Mesenchymal stem cell (in vitro differentiated cells and primary cell): ENCODE data around the gene FGD2.

Experiments used
- DNase-seq: peaks from one replicate; pipeline ENCODE4 v3.0.0-alpha.2; 2013
- H2AFZ ChIP-seq: one replicate; pipeline ENCODE4 v1.6.1; 2013; ENCODE audit warnings: low read depth, mild to moderate bottlenecking, control low read depth, inconsistent platforms, low read length, moderate library complexity
- H2AK5ac ChIP-seq: 2 replicates; pipeline ENCODE4 v1.6.1; 2013; ENCODE audit warnings: low read length, moderate library complexity, mild to moderate bottlenecking, inconsistent platforms; ENCODE audit not compliant: severe bottlenecking
- H2BK120ac ChIP-seq: one replicate; pipeline ENCODE4 v1.6.1; 2013; ENCODE audit warnings: low read depth, mild to moderate bottlenecking, inconsistent platforms, low read length, moderate library complexity
- H2BK12ac ChIP-seq, 2 experiments: one replicate each; pipeline ENCODE4 v1.6.1; 2013; ENCODE audit warnings: inconsistent platforms in 2 of 2, low read length in 2 of 2, mild to moderate bottlenecking in 2 of 2, moderate library complexity in 2 of 2, control low read depth in 1 of 2
- H2BK15ac ChIP-seq: one replicate; pipeline ENCODE4 v1.6.1; 2013; ENCODE audit warnings: mild to moderate bottlenecking, low read depth, inconsistent platforms; ENCODE audit not compliant: poor library complexity, severe bottlenecking
- H2BK5ac ChIP-seq: 2 replicates; pipeline ENCODE4 v1.6.1; 2013; ENCODE audit warnings: low read depth, mild to moderate bottlenecking, low read length, control low read depth, inconsistent platforms; ENCODE audit not compliant: poor library complexity, severe bottlenecking
- H3K14ac ChIP-seq, 2 experiments: one replicate each; pipeline ENCODE4 v1.6.1; 2013; ENCODE audit warnings: inconsistent platforms in 2 of 2, low read length in 2 of 2, control low read depth in 1 of 2, mild to moderate bottlenecking in 1 of 2, moderate library complexity in 1 of 2
- H3K18ac ChIP-seq, 2 experiments: one replicate each; pipeline ENCODE4 v1.6.1; 2013; ENCODE audit warnings: inconsistent platforms in 2 of 2, low read length in 2 of 2, control low read depth in 1 of 2, low read depth in 1 of 2, mild to moderate bottlenecking in 1 of 2
- H3K23ac ChIP-seq, 2 experiments: one replicate each; pipeline ENCODE4 v1.6.1; 2013; ENCODE audit warnings: inconsistent platforms in 2 of 2, low read length in 2 of 2, mild to moderate bottlenecking in 2 of 2, moderate library complexity in 2 of 2, control low read depth in 1 of 2
- H3K27ac ChIP-seq: 2 replicates; pipeline ENCODE4 v1.5.1; 2013; ENCODE audit warnings: mild to moderate bottlenecking, moderate library complexity, low read length, control low read depth, inconsistent platforms; ENCODE audit not compliant: poor library complexity, severe bottlenecking
- H3K27me3 ChIP-seq, 2 experiments: 2 replicates each; pipeline versions ENCODE4 v1.6.1 to v1.7.0; 2013; ENCODE audit warnings: low read length in 2 of 2, mild to moderate bottlenecking in 2 of 2, moderate library complexity in 2 of 2, control low read depth in 1 of 2, inconsistent platforms in 1 of 2; ENCODE audit not compliant: control insufficient read depth in 1 of 2, insufficient read depth in 1 of 2
- H3K36me3 ChIP-seq, 2 experiments: 2 replicates each; pipeline versions ENCODE4 v1.6.1 to v1.7.0; 2013; ENCODE audit warnings: low read length in 2 of 2, control low read depth in 1 of 2, inconsistent platforms in 1 of 2, low read depth in 1 of 2, mild to moderate bottlenecking in 1 of 2; ENCODE audit not compliant: insufficient read depth in 2 of 2, control insufficient read depth in 1 of 2
- H3K4ac ChIP-seq, 2 experiments: one replicate each; pipeline ENCODE4 v1.6.1; 2013; ENCODE audit warnings: inconsistent platforms in 2 of 2, low read length in 2 of 2, mild to moderate bottlenecking in 2 of 2, moderate library complexity in 2 of 2, control low read depth in 1 of 2, low read depth in 1 of 2
- H3K4me1 ChIP-seq: 2 replicates; pipeline ENCODE4 v1.6.1; 2013; ENCODE audit warnings: low read depth, low read length, control low read depth; ENCODE audit not compliant: control insufficient read depth, insufficient read depth
- H3K4me2 ChIP-seq: 2 replicates; pipeline ENCODE4 v1.6.1; 2013; ENCODE audit warnings: low read length, mild to moderate bottlenecking, inconsistent platforms; ENCODE audit not compliant: poor library complexity, severe bottlenecking
- H3K4me3 ChIP-seq, 2 experiments: 2 replicates each; pipeline versions ENCODE4 v1.5.1 to v1.7.0; 2013; ENCODE audit warnings: low read length in 2 of 2, mild to moderate bottlenecking in 2 of 2, control low read depth in 1 of 2, low read depth in 1 of 2; ENCODE audit not compliant: insufficient read depth in 1 of 2
- H3K79me1 ChIP-seq: replicated peaks from 2 replicates; pipeline ENCODE4 v1.6.1; 2013; ENCODE audit warnings: mild to moderate bottlenecking, control low read depth, low read length, inconsistent platforms; ENCODE audit not compliant: poor library complexity, severe bottlenecking
- H3K9ac ChIP-seq: 2 replicates; pipeline ENCODE4 v1.7.0; 2013; ENCODE audit warnings: mild to moderate bottlenecking, low read length, moderate library complexity
- H3K9me3 ChIP-seq: 2 replicates; pipeline ENCODE4 v1.7.0; 2013; ENCODE audit warnings: mild to moderate bottlenecking, low read length; ENCODE audit not compliant: control insufficient read depth
- H4K8ac ChIP-seq: one replicate; pipeline ENCODE4 v1.6.1; 2013; ENCODE audit warnings: inconsistent platforms, mild to moderate bottlenecking, low read length, moderate library complexity
- H4K91ac ChIP-seq: one replicate; pipeline ENCODE4 v1.6.1; 2013; ENCODE audit warnings: mild to moderate bottlenecking, low read length, inconsistent platforms
- WGBS: methylation state at CpG from one replicate; pipeline ENCODE4 v1.1.7; 2013; ENCODE audit warnings: mixed read lengths; 5-methylcytosine and 5-hydroxymethylcytosine counted together

The FGD2 gene

DNA sequence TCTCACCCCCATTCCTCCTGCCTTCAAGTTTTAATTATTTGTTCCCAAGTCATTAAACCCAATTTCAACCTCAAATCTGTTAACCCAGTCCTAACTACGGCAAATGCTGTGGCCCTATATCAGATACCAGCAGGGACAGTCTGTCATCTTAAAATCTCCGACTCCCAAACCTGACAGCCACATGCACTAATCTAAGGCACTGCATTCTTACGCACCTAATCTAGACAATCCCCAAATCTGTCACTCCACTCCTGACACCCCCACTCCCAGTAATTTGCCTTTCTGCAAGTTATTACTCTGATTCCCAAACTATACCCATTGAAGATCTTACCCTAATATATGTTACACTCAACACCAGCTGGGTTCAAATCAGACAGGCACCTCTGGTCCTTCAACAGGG, 21.9 kb upstream of the FGD2 start:
- Histone ChIP-seq H2AK5ac (no peak overlapping the region), H2BK12ac (no peak overlapping the region), H3K27ac (no peak overlapping the region), H2AFZ (no peak overlapping the region), H3K4me3 (peak overlapping the region in 1 of 2 experiments; percentile 90), H3K18ac (no peak overlapping the region), H3K9me3 (no peaks in the 10 kb centered on the region), H3K9ac (peak overlapping the region; percentile 98), H3K4me1 (peaks cover 17% of the 10 kb centered on the region), H3K27me3 (no peaks in the 10 kb centered on the region), H2BK5ac (no peak overlapping the region), H4K8ac (no peak overlapping the region), H4K91ac (no peak overlapping the region), H3K36me3 (peaks cover 9 to 15% of the 10 kb centered on the region in 2 experiments), H2BK120ac (no peak overlapping the region), H3K79me1 (peaks cover under 1% of the 10 kb centered on the region), H3K14ac (no peak overlapping the region), H2BK15ac (no peak overlapping the region), H3K4ac (no peak overlapping the region), H3K4me2 (no peak overlapping the region), H3K23ac (no peak overlapping the region)
- WGBS, result 95% methylated on average over 3 of the region's 3 CpGs
- no peak for DNase-seq

DNA sequence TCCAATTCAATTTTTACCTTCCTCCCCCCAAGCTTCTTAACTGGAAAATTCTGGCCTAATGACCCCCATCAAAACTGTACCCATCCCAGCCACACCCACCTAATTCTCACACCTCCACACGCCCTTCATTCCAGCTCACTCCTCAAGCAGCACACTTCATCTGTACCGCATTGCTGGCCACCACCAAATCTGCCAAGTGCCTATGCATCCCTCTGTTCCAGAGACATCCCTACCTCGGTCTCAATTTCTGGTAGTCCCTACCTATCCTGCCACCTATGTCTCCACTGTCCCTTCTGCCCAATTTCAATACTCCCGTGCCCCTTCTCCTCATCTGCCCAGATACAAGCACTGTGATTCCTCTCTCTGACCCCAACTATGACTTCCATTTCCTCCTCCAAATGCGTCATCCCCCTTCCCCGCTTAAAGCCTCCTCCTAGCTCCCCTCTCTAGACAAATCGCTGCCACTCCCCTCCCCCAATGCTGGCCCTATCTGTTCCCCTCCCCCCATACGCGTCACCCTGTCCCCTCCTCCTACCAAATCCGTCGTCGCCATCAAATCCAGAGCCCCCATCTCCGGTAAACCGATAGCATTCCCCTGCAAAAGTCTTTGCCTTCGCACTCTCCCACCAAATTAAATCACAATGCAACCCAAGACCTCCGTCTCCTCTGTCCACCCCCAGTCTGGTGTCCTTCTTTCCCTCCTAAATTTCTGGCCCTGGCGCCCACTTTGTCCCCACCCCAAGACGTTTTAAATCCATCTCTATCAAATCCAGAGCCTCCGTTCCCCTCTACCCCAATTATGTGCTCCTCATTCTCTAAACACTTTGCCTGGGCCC, 20.7 kb upstream of the FGD2 start:
- peak overlapping the region; percentile 68 to 87 for H3K18ac ChIP-seq
- peak overlapping the region; percentile 25 to 40 for H2BK12ac ChIP-seq
- peak overlapping the region; percentile 90 to 99 for H3K4me3 ChIP-seq
- peaks cover 8 to 11% of the 10 kb centered on the region in 2 experiments for H3K36me3 ChIP-seq
- H3K79me1 ChIP-seq, result no peaks in the 10 kb centered on the region
- no peak overlapping the region for H2AFZ ChIP-seq
- peak overlapping the region; percentile 58 for H4K8ac ChIP-seq
- peak overlapping the region; percentile 98 for H3K9ac ChIP-seq
- no peaks in the 10 kb centered on the region for H3K9me3 ChIP-seq
- H4K91ac ChIP-seq, result peak overlapping the region; percentile 74
- H3K27ac ChIP-seq, result no peak overlapping the region
- peak overlapping the region; percentile 24 for H2AK5ac ChIP-seq
- H3K4me2 ChIP-seq, result peak overlapping the region; percentile 86
- H3K4ac ChIP-seq, result peak overlapping the region; percentile 59 to 73
- peak overlapping the region; percentile 70 for H2BK15ac ChIP-seq
- H3K4me1 ChIP-seq, result peaks cover 17% of the 10 kb centered on the region
- H2BK5ac ChIP-seq, result peak overlapping the region; percentile 63
- peak overlapping the region; percentile 80 for H2BK120ac ChIP-seq
- peak overlapping the region in 1 of 2 experiments; percentile 34 for H3K23ac ChIP-seq
- peak; percentile 87 for DNase-seq
- H3K14ac ChIP-seq, result peak overlapping the region in 1 of 2 experiments; percentile 78
- H3K27me3 ChIP-seq, result no peaks in the 10 kb centered on the region
- WGBS, result 3% methylated on average over 19 of the region's 19 CpGs

DNA sequence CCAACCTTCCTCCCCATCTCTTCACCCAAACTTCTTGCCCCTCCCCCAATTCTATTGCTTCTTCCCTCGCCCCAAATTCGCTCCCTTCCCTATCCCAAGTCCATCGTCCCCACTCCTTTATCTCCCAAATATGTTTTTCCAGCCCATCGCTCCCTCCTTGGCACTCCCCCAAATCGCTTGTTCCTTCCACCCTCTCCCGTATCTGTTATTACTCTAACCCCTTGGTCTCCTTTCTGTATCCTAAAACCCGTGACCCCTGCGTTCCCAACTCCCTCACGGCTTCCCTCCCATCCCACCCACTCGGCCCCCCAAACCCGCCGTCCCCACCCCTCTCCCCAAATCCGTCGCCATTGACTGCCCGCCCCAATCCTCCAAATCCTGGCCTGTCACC, 20.0 kb upstream of the FGD2 start:
- Histone ChIP-seq H2AFZ (no peak overlapping the region), H3K4me2 (peak overlapping the region; percentile 86), H3K9me3 (no peaks in the 10 kb centered on the region), H2BK15ac (peak overlapping the region; percentile 70), H3K14ac (peak overlapping the region in 1 of 2 experiments; percentile 100), H4K8ac (peak overlapping the region; percentile 83), H3K36me3 (peaks cover 8 to 9% of the 10 kb centered on the region in 2 experiments), H2BK5ac (peak overlapping the region; percentile 63), H2BK12ac (peak overlapping the region in 1 of 2 experiments; percentile 90), H3K4ac (peak overlapping the region; percentile 55 to 99), H3K27ac (no peak overlapping the region), H3K23ac (peak overlapping the region in 1 of 2 experiments; percentile 100), H4K91ac (peak overlapping the region; percentile 88), H3K4me1 (peaks cover 17% of the 10 kb centered on the region), H3K18ac (peak overlapping the region; percentile 87 to 100), H3K27me3 (no peaks in the 10 kb centered on the region), H2AK5ac (peak overlapping the region; percentile 24), H3K9ac (peak overlapping the region; percentile 98), H2BK120ac (peak overlapping the region; percentile 80), H3K79me1 (no peaks in the 10 kb centered on the region), H3K4me3 (peak overlapping the region; percentile 90 to 99)
- 1% methylated on average over 15 of the region's 15 CpGs for WGBS
- no peak for DNase-seq
